Hepatocyte (in vitro differentiated cells): ENCODE data around the gene HECW1.

ENCODE experiments used
- EZH2 ChIP-seq: fragments of 200-600 bp; sonication (generic); IDR thresholded peaks from 2 replicates; pipeline ENCODE4 v1.6.1; 2016; ENCODE audit warnings: antibody characterized with exemption, mild to moderate bottlenecking, borderline replicate concordance
- TF ChIP-seq, protein P1 (sequence below): fragments of 200-600 bp; sonication (generic); IDR thresholded peaks from 2 replicates; pipeline ENCODE4 v1.5.1; 2016; ENCODE audit warnings: antibody characterized with exemption, mild to moderate bottlenecking; ENCODE audit not compliant: poor library complexity

DNA sequence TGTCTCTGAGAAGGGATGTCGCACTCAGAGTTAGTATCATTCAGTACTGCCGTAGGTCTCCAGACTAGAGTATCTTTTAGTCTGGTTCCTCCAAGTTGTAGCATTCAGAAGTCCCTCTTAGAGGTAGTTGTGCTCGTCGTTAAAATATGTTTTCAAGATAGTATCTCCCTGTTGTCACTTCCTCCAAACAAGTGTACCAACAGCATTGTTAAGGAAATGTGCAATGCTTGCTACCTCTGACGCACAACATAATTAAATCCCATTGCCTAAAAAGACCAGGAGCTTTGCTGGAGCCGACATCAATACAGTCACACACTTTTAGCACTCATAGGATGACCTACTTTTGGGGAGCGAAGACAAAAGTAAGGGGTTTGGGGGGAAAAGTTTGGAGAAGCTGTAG, 390.5 kb downstream of the HECW1 start:
- TF ChIP-seq, protein P1, sequence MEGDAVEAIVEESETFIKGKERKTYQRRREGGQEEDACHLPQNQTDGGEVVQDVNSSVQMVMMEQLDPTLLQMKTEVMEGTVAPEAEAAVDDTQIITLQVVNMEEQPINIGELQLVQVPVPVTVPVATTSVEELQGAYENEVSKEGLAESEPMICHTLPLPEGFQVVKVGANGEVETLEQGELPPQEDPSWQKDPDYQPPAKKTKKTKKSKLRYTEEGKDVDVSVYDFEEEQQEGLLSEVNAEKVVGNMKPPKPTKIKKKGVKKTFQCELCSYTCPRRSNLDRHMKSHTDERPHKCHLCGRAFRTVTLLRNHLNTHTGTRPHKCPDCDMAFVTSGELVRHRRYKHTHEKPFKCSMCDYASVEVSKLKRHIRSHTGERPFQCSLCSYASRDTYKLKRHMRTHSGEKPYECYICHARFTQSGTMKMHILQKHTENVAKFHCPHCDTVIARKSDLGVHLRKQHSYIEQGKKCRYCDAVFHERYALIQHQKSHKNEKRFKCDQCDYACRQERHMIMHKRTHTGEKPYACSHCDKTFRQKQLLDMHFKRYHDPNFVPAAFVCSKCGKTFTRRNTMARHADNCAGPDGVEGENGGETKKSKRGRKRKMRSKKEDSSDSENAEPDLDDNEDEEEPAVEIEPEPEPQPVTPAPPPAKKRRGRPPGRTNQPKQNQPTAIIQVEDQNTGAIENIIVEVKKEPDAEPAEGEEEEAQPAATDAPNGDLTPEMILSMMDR: no peak
- no peak for TF ChIP-seq EZH2
